NCI-H82 treated with DMSO at 0.1 percent for 48 hours (cell line): Measurements from ENCODE around the gene CARD10.
"Not testable (repeated sequence)": the region's sequence is repeated elsewhere in the genome, so short reads cannot be mapped to it uniquely, and the experiment has no call there.

Experiments used
- DNase-seq: peaks from one replicate; lab custom pipeline; 2025; ENCODE audit not compliant: unreplicated experiment; lab: John Stamatoyannopoulos, UW

CARD10 gene

DNA sequence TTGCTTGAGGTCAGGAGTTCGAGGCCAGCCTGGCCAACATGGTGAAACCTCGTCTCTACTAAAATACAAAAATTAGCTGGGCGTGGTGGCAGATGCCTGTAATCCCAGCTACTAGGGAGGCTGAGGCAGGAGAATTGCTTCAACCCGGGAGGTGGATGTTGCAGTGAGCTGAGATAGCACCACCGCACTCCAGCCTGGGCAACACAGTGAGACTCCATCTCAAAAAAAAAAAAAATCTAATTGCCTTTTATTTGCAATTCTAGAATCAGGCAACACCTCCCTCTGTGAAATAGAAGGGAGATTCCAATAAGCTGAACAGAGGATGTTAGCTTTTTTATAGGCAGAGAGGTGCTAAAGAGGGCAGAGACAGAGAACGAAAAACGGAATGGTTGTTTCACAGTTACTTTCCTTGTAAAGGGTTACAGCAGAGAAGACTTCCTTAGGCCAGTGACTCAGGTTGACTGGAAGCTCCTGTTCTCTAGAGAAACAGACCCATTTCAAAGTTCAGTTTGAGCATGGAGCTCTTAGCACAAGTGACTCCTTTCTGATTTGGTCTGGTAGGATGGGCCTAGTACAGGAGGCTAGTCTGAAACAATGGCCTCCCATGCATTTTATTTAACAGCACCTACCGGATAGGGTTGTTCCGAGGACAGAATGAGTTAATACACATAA, 8.0 kb upstream of the CARD10 start:
- DNase-seq: not testable (repeated sequence)

DNA sequence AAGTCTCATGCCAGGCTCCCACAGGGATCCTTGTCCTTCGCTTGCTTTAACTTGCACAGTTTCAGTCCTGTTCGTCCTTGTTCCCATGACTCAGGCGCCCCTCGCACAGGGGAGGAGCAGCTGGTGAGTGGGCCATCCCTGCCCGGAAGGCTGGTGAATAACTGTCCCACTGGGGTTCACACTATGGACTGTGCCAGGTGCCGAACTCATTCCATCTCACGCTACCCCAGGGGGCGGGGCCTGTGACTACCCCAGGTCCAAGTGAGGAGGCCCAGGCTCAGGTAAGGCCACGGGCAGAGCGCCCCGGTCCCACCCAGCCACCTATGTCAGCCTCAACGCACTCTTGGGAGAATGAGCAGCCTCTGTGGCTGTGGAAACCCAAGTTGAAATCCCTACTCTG, 7.2 kb upstream of the CARD10 start:
- no peak for DNase-seq

DNA sequence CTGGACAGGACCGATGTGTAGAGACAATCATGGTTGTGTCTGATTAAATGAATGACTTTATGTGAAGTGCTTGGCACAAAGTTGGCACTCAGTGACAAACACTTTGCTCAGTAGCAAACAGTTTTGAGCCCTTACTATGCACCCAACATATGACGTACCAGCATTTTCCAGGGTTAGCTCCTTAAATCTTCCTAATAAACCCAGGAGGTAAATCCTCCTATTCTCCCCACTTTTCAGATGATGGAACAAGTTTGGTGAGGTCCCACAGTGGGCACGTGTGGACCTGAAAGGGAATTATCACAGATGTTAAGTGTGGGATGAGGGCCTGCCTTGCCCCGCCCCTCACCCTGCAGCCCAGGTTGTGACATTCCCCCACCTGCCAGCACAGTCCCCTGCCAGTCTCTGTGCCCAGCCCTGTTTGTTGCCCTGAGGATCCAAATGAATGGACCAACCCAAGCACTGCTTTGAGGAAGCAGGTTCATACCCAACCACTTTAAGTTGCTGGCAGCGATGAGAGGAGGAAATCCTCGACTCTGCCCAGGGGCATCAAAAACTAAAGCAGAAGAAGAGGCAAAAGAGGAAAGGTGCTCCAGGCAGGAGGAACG, 6.6 kb upstream of the CARD10 start:
- no peak for DNase-seq

DNA sequence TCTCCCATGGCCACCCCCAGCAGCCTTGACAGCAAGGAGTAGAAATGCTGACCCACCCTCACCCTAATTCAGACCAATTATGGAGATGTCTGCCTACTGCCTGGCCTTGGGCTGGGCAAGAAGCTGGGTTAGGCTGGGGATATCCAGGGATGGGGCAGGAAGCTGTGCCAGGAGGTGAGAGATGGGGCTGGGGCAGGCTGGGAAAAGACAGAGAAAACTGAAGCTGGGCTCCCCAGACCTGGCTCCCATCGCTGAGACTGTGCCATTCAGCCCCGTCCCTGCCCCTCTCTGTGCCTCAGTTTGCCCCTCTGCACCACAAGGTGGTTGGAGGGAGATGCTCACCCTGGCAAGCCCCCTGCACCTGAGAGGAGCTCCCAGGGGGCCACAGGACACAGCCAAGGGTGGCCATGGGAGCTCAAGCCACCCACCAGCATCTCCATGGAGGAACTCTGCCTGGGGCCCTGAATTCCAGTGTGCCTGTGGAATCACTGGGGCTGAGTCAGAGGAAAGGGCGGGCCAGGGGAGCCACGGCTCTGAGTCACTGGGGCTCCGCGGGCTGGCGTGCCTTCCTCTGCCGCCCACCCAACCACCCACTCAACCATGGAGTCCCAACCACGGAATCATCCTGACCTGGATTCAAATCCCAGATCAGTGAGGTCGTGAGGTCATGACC, 6.0 kb upstream of the CARD10 start:
- no peak for DNase-seq

DNA sequence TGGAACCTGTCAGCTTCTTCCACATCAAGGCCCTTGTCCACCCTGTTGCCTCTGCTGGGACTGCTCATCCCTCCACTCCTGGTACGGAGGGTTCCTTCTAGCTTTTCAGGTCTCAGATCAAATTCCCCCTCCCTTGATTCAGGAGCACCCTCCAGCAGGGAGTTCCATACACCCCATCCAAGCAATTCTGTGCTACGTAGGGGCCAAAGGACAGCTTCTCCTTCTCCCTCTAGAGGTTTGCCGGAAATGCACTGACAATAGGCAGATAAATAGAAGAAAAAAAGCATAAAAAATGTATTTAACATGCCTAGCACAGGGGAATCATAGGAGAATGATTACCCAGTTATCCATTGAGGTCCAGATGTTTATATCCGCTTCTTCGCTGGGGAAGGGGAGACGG, 3.3 kb upstream of the CARD10 start:
- no peak for DNase-seq

DNA sequence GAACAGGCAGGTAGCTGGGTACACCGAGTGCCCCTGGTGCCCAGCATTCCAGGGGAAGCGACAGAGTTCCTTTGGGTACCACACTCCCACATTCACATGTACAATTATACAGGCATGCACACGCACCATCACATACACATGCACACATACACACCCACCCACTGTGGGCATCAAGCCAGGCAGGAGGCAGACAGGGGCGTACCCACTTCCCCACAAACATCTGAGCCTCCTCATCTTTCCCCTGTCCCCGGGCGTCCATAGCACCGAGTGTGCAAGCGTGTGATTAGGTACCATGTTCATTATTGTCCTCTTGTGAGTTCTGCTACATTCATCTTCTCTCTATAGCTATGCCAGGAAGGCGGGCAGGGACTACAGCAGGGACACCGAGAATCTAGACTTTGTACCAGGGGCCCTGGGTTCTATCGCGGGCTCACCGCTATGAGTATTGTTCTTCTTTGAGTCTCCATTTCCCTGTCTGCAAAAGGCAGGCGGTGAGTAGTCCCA, 2.1 kb upstream of the CARD10 start:
- DNase-seq: no peak

DNA sequence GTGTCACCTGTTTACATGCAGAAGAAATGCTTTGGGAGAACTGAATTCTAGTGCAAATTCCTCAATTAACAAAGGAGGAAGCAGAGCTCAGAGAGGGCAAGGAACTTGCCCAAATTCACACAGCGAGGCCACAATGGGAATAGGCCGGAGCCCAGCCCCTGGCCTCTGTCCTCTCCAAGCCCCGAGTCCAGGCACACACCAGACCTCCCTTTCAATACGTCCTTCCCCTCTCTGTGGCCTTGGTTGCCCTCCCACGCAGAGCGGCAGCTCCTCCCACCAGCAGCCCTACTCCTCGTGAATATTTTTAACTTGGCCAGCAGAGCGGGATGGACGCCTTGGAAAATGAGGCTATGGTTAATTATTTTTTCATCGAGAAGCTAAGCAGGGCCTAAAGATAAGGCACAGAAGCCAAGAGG, 1.6 kb upstream of the CARD10 start:
- no peak for DNase-seq

DNA sequence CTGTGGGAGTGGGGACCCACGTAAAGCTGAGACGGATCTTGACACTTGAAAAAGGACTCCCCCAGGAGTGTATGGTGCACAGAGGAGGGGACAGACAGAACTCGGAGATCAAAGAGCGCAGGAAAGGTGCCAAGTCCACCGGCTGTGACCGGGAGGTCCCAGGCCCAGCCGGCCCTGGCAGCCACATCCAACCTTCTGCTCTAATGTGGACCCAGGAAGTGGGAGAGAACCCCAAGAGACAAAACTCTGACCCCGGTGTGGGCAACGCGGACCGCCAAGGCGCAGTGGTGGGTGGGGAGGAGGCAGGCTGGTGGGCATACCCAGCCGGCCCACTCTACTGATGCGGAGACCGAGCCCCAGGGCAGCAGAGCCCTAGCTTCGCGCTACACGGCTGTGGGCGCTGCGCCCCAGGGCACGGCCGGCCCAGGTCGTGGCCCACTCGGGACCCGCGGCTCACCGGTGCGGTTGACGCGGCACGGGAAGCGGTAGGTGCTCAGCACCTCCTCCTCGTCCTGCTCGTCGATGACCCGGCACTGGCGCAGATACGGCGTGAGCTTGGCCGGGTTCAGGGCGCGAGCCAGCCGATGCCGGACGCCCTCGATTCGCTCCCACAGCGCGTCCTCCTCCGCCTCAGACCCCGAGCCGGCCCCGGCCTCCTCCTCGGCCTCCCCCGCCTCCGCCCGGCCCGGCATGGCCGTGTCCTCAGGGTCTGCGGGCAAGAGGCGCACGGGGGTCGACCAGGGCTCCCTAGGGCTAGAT, 527 bp downstream of the CARD10 start:
- no peak for DNase-seq

DNA sequence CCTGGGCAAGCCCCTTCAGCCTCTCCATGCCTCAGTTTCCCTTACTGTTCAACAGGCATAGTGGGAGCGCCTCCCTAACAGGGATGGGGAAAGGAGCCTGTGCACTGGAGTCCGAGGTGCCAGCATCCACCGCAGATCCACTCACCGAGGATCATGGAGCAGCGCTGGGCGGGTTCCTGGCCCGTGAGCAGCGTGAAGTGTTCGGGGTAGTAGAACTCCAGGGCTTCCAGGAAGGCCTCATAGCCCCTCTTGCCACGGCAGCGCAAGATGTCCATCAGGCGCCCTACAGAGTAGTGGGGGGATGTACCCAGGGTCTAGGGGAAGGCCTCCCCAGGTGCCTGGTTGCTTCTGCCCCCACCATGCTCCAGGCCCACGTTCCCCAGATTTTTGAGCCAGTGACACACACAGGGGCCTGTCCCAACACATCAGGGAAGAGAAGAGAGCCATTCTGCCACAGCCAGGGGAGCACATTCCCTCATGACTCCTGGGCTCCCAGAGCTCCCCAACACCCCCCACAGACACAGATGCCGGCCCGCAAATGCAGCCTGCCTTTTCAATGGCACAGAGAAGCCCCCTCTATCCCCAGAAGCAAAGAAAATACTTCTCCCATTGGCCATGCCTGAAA, 1.3 kb downstream of the CARD10 start:
- no peak for DNase-seq

DNA sequence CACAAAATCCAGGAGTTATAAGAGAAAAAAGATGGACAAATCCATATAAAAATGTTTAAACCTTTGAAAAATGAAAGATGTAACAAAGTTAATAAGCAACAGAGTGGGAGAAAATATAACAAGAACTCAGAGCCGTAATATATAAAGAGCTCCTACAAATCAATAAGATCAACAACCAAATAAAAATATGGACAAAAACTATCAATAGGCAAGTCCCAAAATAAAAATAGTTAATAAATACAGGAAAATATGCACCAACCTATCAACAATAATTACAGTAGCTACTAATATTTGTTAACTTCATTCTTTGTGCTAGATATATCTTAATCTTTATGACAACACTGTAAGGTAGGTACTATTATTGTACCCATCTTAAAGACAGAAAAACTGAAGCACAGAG, 2.8 kb downstream of the CARD10 start:
- no peak for DNase-seq

DNA sequence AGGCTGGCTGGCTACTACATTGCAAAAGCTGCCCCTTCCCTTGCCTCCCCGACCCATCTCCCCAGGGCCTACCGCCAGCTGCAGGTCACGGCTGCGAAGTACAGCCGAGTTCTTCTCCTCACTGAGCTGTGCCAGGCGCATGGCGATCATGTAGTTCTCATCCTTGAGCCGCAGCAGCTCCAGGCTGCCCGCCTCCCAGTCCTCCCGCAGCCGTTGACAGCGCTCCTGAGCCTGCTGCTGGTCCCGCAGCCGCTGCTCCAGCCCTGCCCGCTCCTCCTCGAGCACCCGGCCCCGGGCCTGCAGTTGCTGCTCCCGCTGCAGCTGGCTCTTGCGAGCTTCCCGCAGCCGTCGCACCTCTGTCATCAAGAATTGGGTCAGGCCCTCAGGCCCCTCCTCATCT, 3.3 kb downstream of the CARD10 start:
- no peak for DNase-seq

DNA sequence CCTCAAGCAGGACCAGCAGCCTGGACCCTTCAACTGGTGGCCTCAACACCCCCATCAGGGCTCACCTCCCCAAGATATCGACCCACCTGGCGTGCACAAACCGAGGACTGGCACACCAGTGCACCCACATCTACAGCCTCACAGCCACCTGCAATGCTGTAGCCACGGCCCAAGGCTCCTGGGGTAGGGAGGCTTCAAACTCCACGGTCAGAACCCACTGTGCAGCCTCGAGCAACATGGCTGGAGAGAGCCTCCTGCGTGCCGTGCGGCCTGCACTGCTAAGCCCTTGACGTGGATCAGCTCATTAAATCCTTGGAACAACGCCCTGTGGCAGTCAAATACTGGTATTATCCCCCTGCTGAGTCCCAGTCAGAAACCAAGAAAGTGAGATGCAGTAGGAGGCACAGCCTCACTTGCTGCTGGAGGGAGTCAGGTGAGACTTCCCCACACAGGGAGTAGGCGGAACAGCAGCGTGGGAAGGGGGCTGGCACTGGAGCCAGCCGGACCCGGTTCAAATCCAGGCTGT, 4.6 kb downstream of the CARD10 start:
- DNase-seq: peak; percentile 22

DNA sequence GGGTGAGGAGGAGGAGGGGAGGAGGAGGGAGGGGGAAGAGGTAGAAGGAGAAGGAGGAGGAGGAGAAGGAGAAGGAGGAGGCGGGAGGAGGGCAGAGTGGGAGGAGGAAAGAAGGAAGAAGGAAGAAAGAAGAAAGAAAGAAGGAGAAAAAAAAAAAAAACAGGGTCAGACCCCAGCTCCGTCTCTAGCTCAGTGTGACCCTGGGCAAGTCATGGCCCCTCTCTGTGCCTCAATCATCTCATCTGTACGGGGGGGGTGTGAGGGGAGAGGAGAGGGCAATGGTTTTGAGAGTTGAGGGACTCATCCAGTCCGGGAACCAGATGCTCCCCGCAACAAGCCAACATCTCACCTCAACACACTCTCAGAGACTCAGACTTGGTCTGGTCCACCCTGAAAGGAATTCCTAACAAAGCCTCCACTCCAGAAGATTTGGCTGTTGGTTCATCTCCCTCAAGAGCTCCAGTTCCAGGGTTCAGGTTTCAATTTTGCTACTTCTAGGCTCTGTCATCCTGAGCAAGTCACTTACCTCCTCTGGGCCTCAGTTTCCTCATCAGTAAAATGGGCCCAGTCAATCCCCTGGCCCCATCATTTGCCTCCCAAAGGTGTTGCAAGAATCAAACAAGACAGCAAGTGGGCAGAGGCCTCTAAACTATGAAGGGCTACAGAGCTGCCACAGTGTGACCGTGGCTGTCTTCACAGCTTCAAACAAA, 7.7 kb downstream of the CARD10 start:
- no peak for DNase-seq

DNA sequence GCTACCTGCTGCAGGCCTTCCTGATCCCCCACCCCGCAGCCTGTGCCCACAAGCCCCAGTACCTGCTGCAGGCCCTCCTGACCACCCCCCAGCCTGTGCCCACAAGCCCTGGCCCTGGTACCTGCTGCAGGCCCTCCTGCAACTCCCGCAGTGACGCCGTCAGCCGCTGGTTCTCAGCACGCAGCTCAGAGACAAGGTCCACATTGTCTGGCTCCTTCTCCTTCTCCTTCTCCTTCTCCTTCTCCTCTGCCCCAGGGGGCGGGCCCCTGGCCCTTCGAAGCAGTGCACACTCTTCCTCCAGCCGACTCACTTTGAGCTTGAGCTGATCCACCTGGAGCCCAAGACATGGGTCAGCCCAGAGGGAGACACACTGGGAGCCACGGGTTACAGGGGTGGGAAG, 9.1 kb downstream of the CARD10 start:
- DNase-seq: no peak

DNA sequence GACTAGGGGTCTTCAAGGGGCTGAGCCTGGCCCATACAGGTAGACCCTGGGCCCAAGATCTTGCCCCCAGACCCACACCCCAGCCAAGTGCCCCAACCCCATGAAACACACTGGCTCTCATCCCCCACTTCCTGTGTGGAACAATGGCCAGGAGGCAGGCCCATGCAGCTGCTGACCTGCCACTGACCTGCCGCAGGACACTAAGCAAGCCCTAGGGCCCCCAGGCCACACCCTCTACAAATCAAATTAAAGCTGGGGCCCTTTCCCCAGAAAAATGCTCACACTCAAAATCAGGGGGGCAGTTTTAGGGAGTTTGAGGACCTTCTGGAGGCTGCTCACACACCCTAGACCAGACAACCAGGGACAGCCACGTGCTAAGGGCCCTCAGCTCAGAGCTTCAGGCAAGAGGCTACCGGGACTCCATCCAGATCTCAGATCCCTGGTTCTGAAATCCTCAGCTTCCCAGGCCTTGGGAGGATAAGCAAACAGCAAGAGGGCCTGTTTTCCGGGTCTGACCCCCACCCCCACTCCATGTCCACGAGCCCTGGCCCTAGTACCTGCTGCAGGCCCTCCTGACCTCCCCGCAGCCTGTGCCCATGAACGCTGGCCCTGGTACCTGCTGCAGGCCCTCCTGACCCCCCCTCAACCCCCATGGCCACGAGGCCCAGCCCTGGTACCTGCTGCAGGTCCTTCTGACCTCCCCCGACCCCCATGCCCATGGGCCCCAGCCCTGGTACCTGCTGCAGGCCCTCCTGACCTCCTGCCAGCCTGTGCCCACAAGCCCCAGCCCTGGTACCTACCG, 10.0 kb downstream of the CARD10 start:
- DNase-seq: no peak

DNA sequence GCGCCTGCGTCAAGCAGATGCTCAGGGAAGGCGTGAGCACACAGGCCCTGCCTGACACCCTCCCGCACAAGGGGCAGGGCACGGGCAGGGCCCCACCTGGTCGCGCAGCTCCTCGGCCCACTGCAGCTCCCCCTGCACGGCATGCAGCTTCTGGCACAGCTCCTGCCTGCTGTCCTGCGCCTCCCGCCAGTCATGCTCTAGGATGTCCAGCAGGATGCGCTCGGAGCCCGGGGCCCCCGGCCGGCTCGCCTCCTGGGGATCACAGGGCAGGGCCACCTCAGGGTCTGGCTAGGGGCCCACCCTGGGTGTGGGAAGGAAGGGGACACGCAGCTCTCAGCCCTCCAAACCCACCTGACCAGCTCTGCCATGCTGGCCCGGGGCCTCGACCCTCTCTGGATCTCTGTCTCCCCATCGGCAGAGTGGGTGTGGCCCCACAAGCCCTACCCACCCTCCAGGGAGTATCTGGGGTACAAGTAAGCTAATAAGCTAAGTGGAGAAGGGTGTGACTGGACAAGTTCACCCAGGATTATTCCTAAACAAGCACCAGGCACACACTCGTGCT, 10.7 kb downstream of the CARD10 start:
- DNase-seq: no peak

DNA sequence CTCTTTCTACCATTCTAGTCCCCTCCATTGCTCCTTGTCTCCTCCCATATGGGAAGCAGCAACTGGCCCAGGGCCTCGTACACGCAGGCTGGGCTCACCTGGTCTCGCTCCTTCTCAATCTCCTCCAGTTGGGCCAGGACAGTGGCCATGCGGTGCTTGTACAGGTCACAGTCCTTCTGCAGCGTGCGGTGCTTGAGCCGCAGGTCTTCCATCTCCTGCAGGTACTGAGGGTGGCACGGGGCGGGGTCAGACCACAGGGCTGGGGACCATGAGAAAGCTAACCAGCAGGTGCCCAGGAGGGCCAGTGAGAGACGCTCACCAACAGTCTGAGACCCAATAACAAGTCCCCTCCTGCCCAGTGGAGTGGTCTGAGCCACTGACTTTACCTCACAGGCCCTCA, 11.5 kb downstream of the CARD10 start:
- DNase-seq: no peak

DNA sequence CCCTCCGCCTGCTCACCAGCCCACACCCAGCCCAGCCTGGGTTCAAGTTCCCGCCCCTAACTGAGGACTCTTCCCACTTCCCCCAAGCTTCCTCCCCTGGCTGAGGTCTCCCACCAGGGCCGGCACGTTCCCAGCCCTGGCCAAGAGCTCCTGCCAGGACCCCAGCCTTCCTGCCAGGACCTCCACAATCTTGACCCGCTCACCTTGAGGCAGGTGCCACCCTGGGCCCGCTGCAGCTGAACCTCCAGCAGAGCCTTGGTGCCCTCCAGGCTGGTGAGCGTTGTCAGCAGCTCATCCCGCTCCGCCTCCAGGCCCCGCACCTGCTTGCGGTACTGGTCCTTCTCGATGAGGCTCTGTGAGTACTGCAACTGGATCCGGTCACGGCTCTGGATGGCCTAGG, 13.2 kb downstream of the CARD10 start:
- no peak for DNase-seq

DNA sequence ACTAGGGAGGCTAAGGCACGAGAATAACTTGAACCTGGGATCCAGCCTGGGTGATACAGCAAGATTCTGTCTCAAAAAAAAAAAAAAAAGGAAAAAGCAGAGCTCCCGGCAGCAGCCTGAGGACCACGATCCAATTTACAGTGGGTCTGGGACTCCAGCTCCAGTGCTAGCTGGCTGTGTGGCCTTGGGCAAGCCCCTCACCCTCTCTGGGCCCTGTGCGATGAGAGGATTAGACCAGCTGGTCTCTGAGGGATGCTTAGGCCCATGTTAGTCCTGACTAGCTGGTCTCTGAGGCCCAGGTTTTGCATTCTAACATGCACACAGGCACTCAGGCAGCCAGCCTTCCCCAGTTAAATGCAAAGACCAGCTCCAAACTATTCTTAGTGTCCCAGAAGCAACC, 13.7 kb downstream of the CARD10 start:
- DNase-seq: no peak
